Pulmonary artery endothelial cell (primary cell): ENCODE measurements around the gene SPIN1. TPM values are rescaled to one million over a fixed set of nuclear protein-coding genes. Genes with fewer than 3 reads are reported as not detected.

ENCODE experiments used
- DNase-seq: peaks from one replicate; pipeline ENCODE4 v3.0.0-alpha.2; 2011; ENCODE audit warnings: low read depth, low spot score
- total RNA-seq: library from RNA; depleted of rRNA; stranded (reverse); fragments of >200 nt; gene quantifications from 2 replicates; pipeline ENCODE4 v1.2.3, GENCODE V29; 2014

SPIN1 gene
- total RNA-seq, 1 donor from 2014 or later, result 48.5 TPM

GRCh38 chr9:88494983-88495721 is 106.9 kb downstream of the SPIN1 start:
- DNase-seq, result no peak

GRCh38 chr9:88497224-88497623 is 109.0 kb downstream of the SPIN1 start:
- no peak for DNase-seq

- no peak for DNase-seq
Measured at GRCh38 chr9:88498880-88499279, 110.6 kb downstream of the SPIN1 start.

GRCh38 chr9:88501086-88501485 is 112.8 kb downstream of the SPIN1 start:
- DNase-seq, result no peak

- DNase-seq, result no peak
Measured at GRCh38 chr9:88502552-88503034, 114.3 kb downstream of the SPIN1 start.

GRCh38 chr9:88503081-88503844 is 115.0 kb downstream of the SPIN1 start:
- DNase-seq, result no peak

- DNase-seq, result no peak
Measured at GRCh38 chr9:88503845-88504764, 115.9 kb downstream of the SPIN1 start.

GRCh38 chr9:88508326-88508725 is 120.1 kb downstream of the SPIN1 start:
- DNase-seq, result no peak

GRCh38 chr9:88511906-88512305 is 123.7 kb downstream of the SPIN1 start:
- DNase-seq, result no peak

- DNase-seq, result no peak
Measured at GRCh38 chr9:88514247-88514646, 126.0 kb downstream of the SPIN1 start.

GRCh38 chr9:88521308-88521707 is 133.1 kb downstream of the SPIN1 start:
- no peak for DNase-seq

GRCh38 chr9:88522360-88522759 is 134.1 kb downstream of the SPIN1 start:
- DNase-seq, result no peak

- DNase-seq, result no peak
Measured at GRCh38 chr9:88523056-88523455, 134.8 kb downstream of the SPIN1 start.

GRCh38 chr9:88524911-88525310 is 136.7 kb downstream of the SPIN1 start:
- no peak for DNase-seq

GRCh38 chr9:88527618-88528017 is 139.4 kb downstream of the SPIN1 start:
- DNase-seq, result no peak

Other genes starting within 250 kb of the SPIN1 start
- gene SPATA31C2, start 250.0 kb upstream of the SPIN1 start, total RNA-seq, result not detected in 2 replicates
- not detected in 2 replicates for gene NXNL2, start 146.7 kb downstream of the SPIN1 start, total RNA-seq